ENCODE data around the gene PRSS33. TPM values are rescaled to one million over a fixed set of nuclear protein-coding genes. Genes with fewer than 3 reads are reported as not detected.

PRSS33 gene
- total RNA-seq, 1 experiment from 2014 or later, result not detected

GRCh38 chr16:2743007-2743810 lies 44.2 kb downstream of the PRSS33 start:
- no TSS peak for BruUV-seq (replicated peaks)
- no peaks in the 10 kb centered on the region for H3K36me3 ChIP-seq (ENCODE audit: insufficient read depth, low read length, poor library complexity, severe bottlenecking)
- no peaks in the 10 kb centered on the region for H3K27me3 ChIP-seq (replicated peaks; ENCODE audit: insufficient read depth, low read depth, low read length, poor library complexity)
- no peaks in the 10 kb centered on the region for H3K4me1 ChIP-seq (ENCODE audit: insufficient read depth, low read length, poor library complexity, severe bottlenecking)
- TF ChIP-seq EZH2 (IDR thresholded peaks at IDR 0.05; ENCODE audit: borderline replicate concordance, low read depth, low read length, poor library complexity, severe bottlenecking) (no peak), CTCF (conservative IDR thresholded peaks at IDR 0.05; ENCODE audit: low read depth, low read length) (no peak)
- intact Hi-C loops (cut with micrococcal nuclease; ENCODE audit: unreplicated experiment), result no loop called here
- ChIA-PET CTCF (no interaction called here), POLR2A (ENCODE audit: low non-redundant PET) (no interaction called here)
- no peak overlapping the region for H3K27ac ChIP-seq (ENCODE audit: low read depth, low read length, poor library complexity, severe bottlenecking)
- no peak overlapping the region for H3K4me3 ChIP-seq (ENCODE audit: low read depth, low read length, poor library complexity, severe bottlenecking)
- DNase-seq (ENCODE audit: low spot score), result no peak
- no peaks in the 10 kb centered on the region for H3K9me3 ChIP-seq (ENCODE audit: low read depth, low read length, poor library complexity, severe bottlenecking)

- CTCF ChIA-PET, result no interaction called here
- TF ChIP-seq EZH2 (IDR thresholded peaks at IDR 0.05; ENCODE audit: borderline replicate concordance, low read depth, low read length, poor library complexity, severe bottlenecking) (no peak), CTCF (conservative IDR thresholded peaks at IDR 0.05; ENCODE audit: low read depth, low read length) (no peak)
- no peak overlapping the region for H3K27ac ChIP-seq (ENCODE audit: low read depth, low read length, poor library complexity, severe bottlenecking)
- H3K27me3 ChIP-seq (replicated peaks; ENCODE audit: insufficient read depth, low read depth, low read length, poor library complexity), result no peaks in the 10 kb centered on the region
- BruUV-seq (replicated peaks), result no TSS peak
- no peaks in the 10 kb centered on the region for H3K36me3 ChIP-seq (ENCODE audit: insufficient read depth, low read length, poor library complexity, severe bottlenecking)
- no peak overlapping the region for H3K4me3 ChIP-seq (ENCODE audit: low read depth, low read length, poor library complexity, severe bottlenecking)
- DNase-seq (ENCODE audit: low spot score), result no peak
- no peaks in the 10 kb centered on the region for H3K9me3 ChIP-seq (ENCODE audit: low read depth, low read length, poor library complexity, severe bottlenecking)
- POLR2A ChIA-PET (ENCODE audit: low non-redundant PET), result interaction anchor here (1.1 kb wide), 1 partner anchor 10 kb away, joined by 3 read pairs; the partner anchor contains the start of gene SRRM2
- intact Hi-C loops (cut with micrococcal nuclease; ENCODE audit: unreplicated experiment), result no loop called here
- no peaks in the 10 kb centered on the region for H3K4me1 ChIP-seq (ENCODE audit: insufficient read depth, low read length, poor library complexity, severe bottlenecking)
These were observed 44.9 kb downstream of the PRSS33 start for GRCh38 chr16:2742323-2743006.

- no peak overlapping the region for H3K4me3 ChIP-seq (ENCODE audit: low read depth, low read length, poor library complexity, severe bottlenecking)
- no TSS peak for BruUV-seq (replicated peaks)
- ChIA-PET POLR2A (ENCODE audit: low non-redundant PET) (interaction anchor here (1.1 kb wide), 1 partner anchor 11 kb away, joined by 3 read pairs; the partner anchor contains the start of gene SRRM2), CTCF (no interaction called here)
- no peak for DNase-seq (ENCODE audit: low spot score)
- H3K27me3 ChIP-seq (replicated peaks; ENCODE audit: insufficient read depth, low read depth, low read length, poor library complexity), result no peaks in the 10 kb centered on the region
- intact Hi-C loops (cut with micrococcal nuclease; ENCODE audit: unreplicated experiment), result no loop called here
- H3K36me3 ChIP-seq (ENCODE audit: insufficient read depth, low read length, poor library complexity, severe bottlenecking), result no peaks in the 10 kb centered on the region
- H3K9me3 ChIP-seq (ENCODE audit: low read depth, low read length, poor library complexity, severe bottlenecking), result no peaks in the 10 kb centered on the region
- no peak overlapping the region for H3K27ac ChIP-seq (ENCODE audit: low read depth, low read length, poor library complexity, severe bottlenecking)
- TF ChIP-seq CTCF (conservative IDR thresholded peaks at IDR 0.05; ENCODE audit: low read depth, low read length), result no peak
- no peak for TF ChIP-seq EZH2 (IDR thresholded peaks at IDR 0.05; ENCODE audit: borderline replicate concordance, low read depth, low read length, poor library complexity, severe bottlenecking)
- H3K4me1 ChIP-seq (ENCODE audit: insufficient read depth, low read length, poor library complexity, severe bottlenecking), result no peaks in the 10 kb centered on the region
These were observed 46.2 kb downstream of the PRSS33 start for GRCh38 chr16:2741168-2741567.
